H9 (cell line): Measurements from ENCODE around the gene BUD13. TPM values are rescaled to one million over a fixed set of nuclear protein-coding genes. Genes with fewer than 3 reads are reported as not detected.

ENCODE experiments used
- DNase-seq: peaks from one replicate; pipeline ENCODE4 v3.0.0-alpha.2; 2017
- H2AFZ ChIP-seq: one replicate; pipeline ENCODE4 v1.6.1; 2013; ENCODE audit warnings: mild to moderate bottlenecking, low read length, control low read depth, moderate library complexity
- H2AK5ac ChIP-seq: 2 replicates; pipeline ENCODE4 v1.6.1; 2013; ENCODE audit warnings: low read length, control low read depth, mixed read lengths; ENCODE audit not compliant: insufficient read length
- H2BK120ac ChIP-seq: one replicate; pipeline ENCODE4 v1.6.1; 2013; ENCODE audit warnings: low read depth, mild to moderate bottlenecking, low read length, control low read depth, inconsistent platforms; ENCODE audit not compliant: poor library complexity, severe bottlenecking
- H2BK12ac ChIP-seq: 2 replicates; pipeline ENCODE4 v1.6.1; 2013; ENCODE audit warnings: low read length, control low read depth, mixed read lengths, low read depth; ENCODE audit not compliant: insufficient read length
- H2BK15ac ChIP-seq: 2 replicates; pipeline ENCODE4 v1.6.1; 2013; ENCODE audit warnings: low read depth, low read length, control low read depth
- H2BK20ac ChIP-seq: one replicate; pipeline ENCODE4 v1.6.1; 2013; ENCODE audit warnings: low read depth, mild to moderate bottlenecking, low read length, control low read depth, inconsistent platforms; ENCODE audit not compliant: poor library complexity, severe bottlenecking
- H2BK5ac ChIP-seq: 2 replicates; pipeline ENCODE4 v1.6.1; 2013; ENCODE audit warnings: low read length, control low read depth, mixed read lengths; ENCODE audit not compliant: insufficient read length
- H3K14ac ChIP-seq: 2 replicates; pipeline ENCODE4 v1.6.1; 2013; ENCODE audit warnings: low read length, control low read depth; ENCODE audit not compliant: insufficient read depth
- H3K18ac ChIP-seq: 2 replicates; pipeline ENCODE4 v1.6.1; 2013; ENCODE audit warnings: low read depth, mild to moderate bottlenecking, mixed read lengths, low read length, control low read depth; ENCODE audit not compliant: insufficient read length
- H3K23ac ChIP-seq: 2 replicates; pipeline ENCODE4 v1.6.1; 2013; ENCODE audit warnings: low read length, control low read depth, mixed read lengths, low read depth; ENCODE audit not compliant: insufficient read length
- H3K23me2 ChIP-seq: 2 replicates; pipeline ENCODE4 v1.6.1; 2013; ENCODE audit warnings: low read depth, mild to moderate bottlenecking, mixed read lengths, low read length, control low read depth; ENCODE audit not compliant: insufficient read length, poor library complexity, severe bottlenecking
- H3K27ac ChIP-seq: 2 replicates; pipeline ENCODE4 v1.5.1; 2013; ENCODE audit warnings: low read length, control low read depth, mixed read lengths, low read depth; ENCODE audit not compliant: insufficient read length
- H3K27me3 ChIP-seq: 2 replicates; pipeline ENCODE4 v1.6.1; 2013; ENCODE audit warnings: low read length, control low read depth, inconsistent platforms; ENCODE audit not compliant: insufficient read depth
- H3K4ac ChIP-seq: 2 replicates; pipeline ENCODE4 v1.6.1; 2013; ENCODE audit warnings: low read depth, mild to moderate bottlenecking, control low read depth, inconsistent platforms, low read length, moderate library complexity
- H3K4me1 ChIP-seq: 2 replicates; pipeline ENCODE4 v1.6.1; 2013; ENCODE audit warnings: low read length, control low read depth, inconsistent platforms; ENCODE audit not compliant: insufficient read depth
- H3K4me2 ChIP-seq: 2 replicates; pipeline ENCODE4 v1.6.1; 2013; ENCODE audit warnings: low read length, control low read depth, mixed read lengths; ENCODE audit not compliant: insufficient read length, insufficient read depth
- H3K56ac ChIP-seq: 2 replicates; pipeline ENCODE4 v1.6.1; 2013; ENCODE audit warnings: low read depth, mild to moderate bottlenecking, mixed read lengths, low read length, control low read depth; ENCODE audit not compliant: insufficient read length
- H3K79me1 ChIP-seq: 2 replicates; pipeline ENCODE4 v1.6.1; 2013; ENCODE audit warnings: low read depth, mild to moderate bottlenecking, moderate library complexity, low read length, control low read depth, inconsistent platforms; ENCODE audit not compliant: insufficient read depth, poor library complexity, severe bottlenecking
- H3K79me2 ChIP-seq: 2 replicates; pipeline ENCODE4 v1.6.1; 2013; ENCODE audit warnings: low read length, control low read depth, inconsistent platforms; ENCODE audit not compliant: insufficient read depth
- H3K9ac ChIP-seq: 2 replicates; pipeline ENCODE4 v1.6.1; 2013; ENCODE audit warnings: low read length, control low read depth, mixed read lengths; ENCODE audit not compliant: insufficient read length; ENCODE audit errors: extremely low read depth
- H3K9me3 ChIP-seq: one replicate; pipeline ENCODE4 v1.6.1; 2013; ENCODE audit warnings: low read depth, low read length, inconsistent platforms; ENCODE audit not compliant: control insufficient read depth
- H3T11ph ChIP-seq: one replicate; pipeline ENCODE4 v1.6.1; 2013; ENCODE audit warnings: mild to moderate bottlenecking, low read length, control low read depth, inconsistent platforms
- H4K20me1 ChIP-seq: one replicate; pipeline ENCODE4 v1.6.1; 2013; ENCODE audit not compliant: control insufficient read depth, insufficient read length, insufficient read depth
- H4K5ac ChIP-seq: 2 replicates; pipeline ENCODE4 v1.6.1; 2013; ENCODE audit warnings: low read depth, mild to moderate bottlenecking, mixed read lengths, low read length, control low read depth; ENCODE audit not compliant: insufficient read length
- H4K8ac ChIP-seq: replicated peaks from 2 replicates; pipeline ENCODE4 v1.6.1; 2013; ENCODE audit warnings: low read length, control low read depth, mixed read lengths, low read depth; ENCODE audit not compliant: insufficient read length
- H4K91ac ChIP-seq: 2 replicates; pipeline ENCODE4 v1.6.1; 2013; ENCODE audit warnings: low read depth, mild to moderate bottlenecking, moderate library complexity, mixed read lengths, low read length, control low read depth; ENCODE audit not compliant: insufficient read length
- H3K27ac Mint-ChIP-seq, 3 experiments: 2 replicates in 2 of 3; 3 replicates in 1 of 3; pipeline ENCODE4 v1.8.0; 2020 to 2021; ENCODE audit warnings: mixed read lengths in 3 of 3, mild to moderate bottlenecking in 1 of 3, moderate library complexity in 1 of 3
- H3K27me3 Mint-ChIP-seq: 2 replicates; pipeline ENCODE4 v1.8.0; 2021; ENCODE audit warnings: low read depth, mild to moderate bottlenecking, moderate library complexity, mixed read lengths
- H3K36me3 Mint-ChIP-seq, 3 experiments: 2 replicates in 2 of 3; 3 replicates in 1 of 3; pipeline ENCODE4 v1.8.0; 2020 to 2021; ENCODE audit warnings: low read depth in 3 of 3, mixed read lengths in 3 of 3; ENCODE audit not compliant: insufficient read depth in 1 of 3
- H3K4me1 Mint-ChIP-seq, 2 experiments: 2 replicates each; pipeline ENCODE4 v1.8.0; 2020; ENCODE audit warnings: mixed read lengths in 2 of 2
- H3K4me3 Mint-ChIP-seq, 2 experiments: 2 replicates in 1 of 2; 3 replicates in 1 of 2; pipeline ENCODE4 v1.8.0; 2020 to 2021; ENCODE audit warnings: mild to moderate bottlenecking in 2 of 2, mixed read lengths in 2 of 2, moderate library complexity in 1 of 2
- H3K9me3 Mint-ChIP-seq, 2 experiments: 2 replicates in 1 of 2; 3 replicates in 1 of 2; pipeline ENCODE4 v1.8.0; 2020; ENCODE audit warnings: mild to moderate bottlenecking in 2 of 2, mixed read lengths in 2 of 2, moderate library complexity in 1 of 2
- CTCF ChIP-seq: fragments of 200-600 bp; sonication (generic); conservative IDR thresholded peaks from 3 replicates; pipeline ENCODE4 v1.8.0; 2021; ENCODE audit warnings: antibody characterized with exemption, mild to moderate bottlenecking
- WGBS: extraction: QIAGEN DNeasy Blood & Tissue Kit; methylation state at CpG from one replicate; pipeline ENCODE4 v1.1.7; 2013; ENCODE audit warnings: missing lambda C conversion rate, low lambda C conversion rate, mixed read lengths; ENCODE audit not compliant: insufficient read length; ENCODE audit errors: extremely low coverage; 5-methylcytosine and 5-hydroxymethylcytosine counted together
- total RNA-seq: library from RNA; stranded (reverse); gene quantifications from 2 replicates; pipeline ENCODE4 v1.2.1, GENCODE V29; 2021

Gene BUD13
- total RNA-seq, 1 experiment from 2014 or later = 30.0 TPM

- H3K27me3 ChIP-seq = no peaks in the 10 kb centered on the region
- H2BK5ac ChIP-seq = no peak overlapping the region
- peak overlapping the region in 2 of 3 experiments; percentile 16 to 64; a peak in 2 of 7 replicates for H3K27ac Mint-ChIP-seq
- no peak overlapping the region for H4K91ac ChIP-seq
- H3K79me2 ChIP-seq = no peaks in the 10 kb centered on the region
- no peak overlapping the region for H3K14ac ChIP-seq
- H2BK15ac ChIP-seq = no peak overlapping the region
- no peaks in the 10 kb centered on the region for H4K20me1 ChIP-seq
- no peak overlapping the region for H3K4me2 ChIP-seq
- TF ChIP-seq CTCF = no peak
- no peaks in the 10 kb centered on the region for H3K27me3 Mint-ChIP-seq
- H3K23ac ChIP-seq = no peak overlapping the region
- H3K18ac ChIP-seq = no peak overlapping the region
- H2AK5ac ChIP-seq = no peak overlapping the region
- H3T11ph ChIP-seq = no peak overlapping the region
- H3K4me1 ChIP-seq = peaks cover 5% of the 10 kb centered on the region; the same call in 1 of the 2 replicates
- H4K8ac ChIP-seq = no peak overlapping the region
- H3K27ac ChIP-seq = no peak overlapping the region
- no peak overlapping the region for H2AFZ ChIP-seq
- H3K4me1 Mint-ChIP-seq = peaks cover 9 to 22% of the 10 kb centered on the region in 2 experiments
- no peaks in the 10 kb centered on the region for H3K9me3 Mint-ChIP-seq
- H3K79me1 ChIP-seq = no peaks in the 10 kb centered on the region
- no peak overlapping the region for H3K9ac ChIP-seq
- H3K4ac ChIP-seq = no peak overlapping the region
- H4K5ac ChIP-seq = no peak overlapping the region
- H2BK12ac ChIP-seq = no peak overlapping the region
- no CpG with 5 or more reads among the region's 6 CpGs for WGBS
- H3K36me3 Mint-ChIP-seq = peaks cover 4 to 8% (median 5%) of the 10 kb centered on the region in 3 experiments; a peak in 5 of 7 replicates
- H3K4me3 Mint-ChIP-seq = no peak overlapping the region
- H3K56ac ChIP-seq = no peak overlapping the region
- H3K9me3 ChIP-seq = no peaks in the 10 kb centered on the region
- no peak overlapping the region for H2BK120ac ChIP-seq
- no peak overlapping the region for H2BK20ac ChIP-seq
- H3K23me2 ChIP-seq = no peaks in the 10 kb centered on the region
- no peak for DNase-seq
Measured at GRCh38 chr11:116742104-116742503, 30.7 kb downstream of the BUD13 start.
